GM21381 (cell line): ENCODE data around the gene DDIT3.
"Not testable (repeated sequence)": the region's sequence is repeated elsewhere in the genome, so short reads cannot be mapped to it uniquely, and the experiment has no call there.

Source experiments
- ATAC-seq: cut with Tn5 transposase; IDR thresholded peaks from one replicate; pipeline ENCODE4 v1.9.1; 2021; ENCODE audit warnings: mild to moderate bottlenecking, moderate library complexity; ENCODE audit not compliant: unreplicated experiment

Gene DDIT3

DNA sequence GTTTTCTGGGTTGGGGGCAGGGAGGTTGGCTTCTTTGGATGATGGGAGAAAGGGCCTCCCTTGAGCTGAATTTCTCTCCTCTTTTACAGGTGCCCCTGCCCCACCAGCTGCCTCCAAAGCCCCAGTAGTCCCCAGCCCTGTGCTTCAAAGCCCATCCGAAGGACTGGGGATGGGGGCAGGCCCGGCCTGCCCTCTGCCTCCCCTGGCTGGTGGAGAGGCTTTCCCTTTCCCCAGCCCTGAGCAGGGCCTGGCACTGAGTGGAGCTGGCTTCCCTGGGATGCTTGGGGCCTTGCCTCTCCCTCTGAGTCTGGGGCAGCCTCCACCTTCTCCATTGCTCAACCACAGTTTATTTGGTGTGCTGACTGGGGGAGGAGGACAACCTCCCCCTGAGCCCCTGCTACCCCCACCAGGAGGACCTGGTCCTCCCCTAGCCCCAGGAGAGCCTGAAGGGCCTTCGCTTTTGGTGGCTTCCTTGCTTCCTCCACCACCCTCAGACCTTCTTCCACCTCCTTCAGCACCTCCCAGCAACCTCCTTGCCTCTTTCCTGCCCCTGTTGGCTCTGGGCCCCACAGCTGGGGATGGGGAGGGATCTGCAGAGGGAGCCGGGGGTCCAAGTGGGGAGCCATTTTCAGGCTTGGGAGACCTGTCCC is 6.3 kb upstream of the DDIT3 start:
- ATAC-seq: no peak

DNA sequence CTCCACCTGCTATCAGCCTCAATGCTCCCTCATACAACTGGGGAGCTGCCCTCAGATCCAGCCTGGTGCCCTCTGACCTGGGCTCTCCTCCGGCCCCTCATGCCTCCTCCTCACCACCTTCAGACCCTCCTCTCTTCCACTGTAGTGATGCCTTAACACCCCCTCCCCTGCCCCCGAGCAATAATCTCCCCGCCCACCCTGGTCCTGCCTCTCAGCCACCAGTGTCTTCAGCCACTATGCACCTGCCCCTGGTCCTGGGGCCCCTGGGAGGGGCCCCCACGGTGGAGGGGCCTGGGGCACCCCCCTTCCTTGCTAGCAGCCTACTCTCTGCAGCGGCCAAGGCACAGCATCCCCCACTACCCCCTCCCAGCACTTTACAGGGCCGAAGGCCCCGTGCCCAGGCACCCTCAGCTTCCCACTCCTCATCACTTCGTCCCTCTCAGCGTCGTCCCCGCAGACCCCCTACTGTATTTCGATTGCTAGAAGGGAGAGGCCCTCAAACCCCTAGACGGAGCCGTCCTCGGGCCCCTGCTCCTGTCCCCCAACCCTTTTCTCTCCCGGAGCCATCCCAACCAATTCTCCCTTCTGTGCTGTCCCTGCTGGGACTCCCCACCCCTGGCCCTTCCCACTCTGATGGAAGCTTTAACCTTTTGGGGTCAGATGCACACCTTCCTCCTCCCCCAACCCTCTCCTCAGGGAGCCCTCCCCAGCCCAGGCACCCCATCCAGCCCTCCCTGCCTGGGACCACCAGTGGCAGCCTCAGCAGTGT is 5.5 kb upstream of the DDIT3 start:
- ATAC-seq: no peak

DNA sequence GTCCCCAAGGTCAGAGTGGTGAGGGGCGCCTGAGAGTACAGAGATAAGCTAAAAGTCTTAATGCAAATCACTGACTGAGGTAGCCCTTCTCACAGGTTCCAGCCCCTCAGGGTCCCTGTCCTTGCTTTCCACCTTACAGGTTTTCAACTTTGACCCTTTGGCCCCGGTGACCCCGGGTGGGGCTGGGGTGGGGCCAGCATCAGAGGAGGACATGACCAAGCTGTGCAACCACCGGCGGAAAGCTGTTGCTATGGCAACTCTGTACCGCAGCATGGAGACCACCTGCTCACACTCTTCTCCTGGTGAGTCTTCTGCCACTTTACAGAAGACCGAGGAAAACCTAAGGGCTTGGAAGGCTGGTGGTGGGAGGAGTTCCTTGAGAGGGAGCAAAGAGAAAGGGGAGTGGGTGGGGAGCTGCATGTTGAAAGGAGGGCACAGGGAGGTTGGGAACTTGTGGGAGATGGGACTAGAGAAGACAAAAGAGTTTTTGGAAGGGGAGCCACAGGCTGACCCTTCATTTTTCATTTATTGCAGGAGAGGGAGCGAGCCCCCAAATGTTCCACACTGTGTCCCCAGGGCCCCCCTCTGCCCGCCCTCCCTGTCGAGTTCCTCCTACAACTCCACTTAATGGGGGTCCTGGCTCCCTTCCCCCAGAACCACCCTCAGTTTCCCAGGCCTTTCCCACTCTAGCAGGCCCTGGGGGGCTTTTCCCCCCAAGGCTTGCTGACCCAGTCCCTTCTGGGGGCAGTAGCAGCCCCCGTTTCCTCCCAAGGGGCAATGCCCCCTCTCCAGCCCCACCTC is 4.7 kb upstream of the DDIT3 start:
- no peak for ATAC-seq

DNA sequence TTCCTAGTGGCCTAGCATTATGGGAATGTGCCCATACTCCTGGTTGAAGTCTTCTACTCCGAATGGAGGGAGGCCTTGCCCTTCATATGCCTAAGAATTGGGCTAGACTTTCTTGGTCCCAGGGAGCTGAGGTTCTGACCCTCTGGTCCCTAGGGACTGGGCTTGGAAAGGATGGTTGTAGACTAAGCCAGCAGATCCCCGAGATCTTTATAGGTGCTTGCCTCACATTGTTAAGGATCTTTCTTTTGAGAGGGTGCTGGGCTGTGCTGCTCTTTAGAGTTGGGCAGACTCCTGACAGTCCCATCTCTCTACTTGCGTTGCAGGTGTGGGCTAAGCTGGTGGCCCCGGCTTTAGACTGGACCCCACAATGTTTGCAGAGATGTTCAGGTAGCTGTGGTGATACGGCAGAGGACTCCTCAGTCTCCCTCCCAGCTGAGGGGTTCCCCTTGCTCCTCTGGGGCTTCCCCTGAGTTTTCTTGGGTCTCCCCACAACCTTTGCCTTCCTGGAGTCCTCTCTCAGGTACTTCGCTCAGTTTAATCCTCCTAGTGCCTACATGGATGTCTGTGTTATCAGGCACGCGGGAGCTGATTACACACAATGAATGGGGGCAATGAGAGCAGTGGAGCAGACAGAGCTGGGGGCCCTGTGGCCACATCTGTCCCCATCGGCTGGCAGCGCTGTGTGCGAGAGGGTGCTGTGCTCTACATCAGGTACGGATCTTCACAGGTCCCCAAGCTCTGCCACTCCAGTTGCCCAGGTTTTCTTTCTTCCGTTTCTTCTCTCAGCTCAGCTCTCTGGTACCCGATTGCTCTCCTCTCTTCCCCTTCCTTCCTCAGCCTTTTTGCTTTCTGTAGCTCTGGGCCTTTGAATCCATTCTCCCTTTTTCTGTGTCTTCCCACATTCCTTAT is 3.6 kb upstream of the DDIT3 start:
- no peak for ATAC-seq

DNA sequence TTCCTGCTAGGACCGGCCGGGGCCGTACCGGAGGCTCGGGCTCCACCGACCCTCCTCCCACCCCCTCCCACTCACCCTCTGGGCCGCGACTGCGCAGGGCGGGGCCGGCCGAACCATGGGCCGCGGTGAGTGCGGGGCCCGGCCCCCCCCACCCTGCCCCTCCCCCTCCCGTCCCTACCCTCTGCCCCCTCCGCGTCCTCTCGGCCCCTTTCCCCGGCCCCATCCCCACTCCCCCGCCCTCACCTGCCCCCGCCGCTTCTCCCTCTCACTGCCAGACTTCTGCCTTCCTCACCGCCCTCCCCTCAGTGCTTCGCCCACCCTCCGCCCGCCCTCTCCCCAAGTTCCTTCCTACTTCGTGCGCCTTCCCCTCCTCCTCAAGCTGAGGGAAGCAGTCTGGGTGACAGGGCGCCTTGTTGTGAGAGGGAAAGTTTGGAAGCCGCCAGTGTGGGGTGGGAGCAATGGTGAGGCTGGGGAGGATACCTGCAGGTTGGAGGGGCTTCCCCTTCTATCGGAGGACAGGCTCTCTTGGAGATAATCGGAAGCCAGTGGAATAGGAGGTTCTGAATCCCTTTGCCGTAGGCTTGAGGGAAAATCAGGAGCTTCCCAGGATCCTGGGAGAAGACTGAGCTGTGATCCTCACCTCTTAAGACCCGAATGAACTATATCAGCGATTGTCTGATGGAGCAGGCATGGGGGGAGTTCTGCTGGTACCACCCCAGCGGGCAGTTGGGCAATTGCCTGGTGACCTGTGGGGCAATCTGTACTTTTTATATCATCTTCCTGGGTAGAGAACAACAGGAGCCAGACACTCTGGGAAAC is 2.8 kb upstream of the DDIT3 start:
- ATAC-seq: no peak

DNA sequence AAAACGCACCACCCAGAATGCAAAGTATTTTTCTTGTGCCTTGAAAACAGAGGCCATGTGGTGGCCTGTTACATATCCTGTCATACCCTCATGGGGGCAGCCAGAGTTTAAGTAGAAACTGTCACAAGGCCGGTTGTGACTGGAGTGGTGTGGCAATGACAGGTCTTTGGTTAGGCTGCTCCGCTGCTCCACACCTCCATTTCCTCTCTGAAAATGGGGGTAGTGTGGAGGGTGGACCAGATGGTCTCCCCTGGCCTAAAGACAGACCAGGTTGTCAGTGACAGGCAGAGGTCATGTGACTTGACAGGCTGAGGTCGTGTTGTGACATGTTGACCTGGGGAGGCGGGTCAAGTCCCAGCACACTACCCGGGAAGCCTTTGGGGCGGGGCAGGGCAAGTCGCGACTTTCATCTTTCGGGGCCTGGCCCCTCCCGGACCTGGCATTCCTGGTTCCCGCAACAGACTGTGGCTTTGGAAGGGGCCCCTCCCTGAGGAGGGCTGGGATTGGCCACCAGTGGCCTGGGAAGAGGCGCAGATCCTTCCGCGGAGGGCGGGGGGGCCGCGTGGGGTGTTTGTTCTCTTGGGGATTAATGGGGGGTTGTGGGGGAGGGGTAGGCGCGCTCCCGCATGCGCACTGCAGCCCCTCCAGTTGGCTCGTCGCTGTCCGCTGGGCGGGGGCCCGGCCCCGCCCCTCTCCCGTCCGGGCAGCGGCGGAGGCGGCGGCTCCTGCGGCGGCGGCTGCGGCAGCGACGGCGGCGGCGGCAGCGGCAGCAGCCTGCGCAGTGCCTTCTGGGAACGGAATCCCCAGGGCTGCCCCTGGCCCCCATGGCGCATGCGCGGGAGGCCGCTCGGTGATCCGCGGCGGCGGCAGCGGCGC is 1.9 kb upstream of the DDIT3 start, which contains the start of gene MBD6:
Gene MBD6, plus strand, starts transcription at position 814 of the 876 bp plus-strand sequence. CDS start 1,480 bp downstream, outside the sequence.
- ATAC-seq: peak; percentile 37

DNA sequence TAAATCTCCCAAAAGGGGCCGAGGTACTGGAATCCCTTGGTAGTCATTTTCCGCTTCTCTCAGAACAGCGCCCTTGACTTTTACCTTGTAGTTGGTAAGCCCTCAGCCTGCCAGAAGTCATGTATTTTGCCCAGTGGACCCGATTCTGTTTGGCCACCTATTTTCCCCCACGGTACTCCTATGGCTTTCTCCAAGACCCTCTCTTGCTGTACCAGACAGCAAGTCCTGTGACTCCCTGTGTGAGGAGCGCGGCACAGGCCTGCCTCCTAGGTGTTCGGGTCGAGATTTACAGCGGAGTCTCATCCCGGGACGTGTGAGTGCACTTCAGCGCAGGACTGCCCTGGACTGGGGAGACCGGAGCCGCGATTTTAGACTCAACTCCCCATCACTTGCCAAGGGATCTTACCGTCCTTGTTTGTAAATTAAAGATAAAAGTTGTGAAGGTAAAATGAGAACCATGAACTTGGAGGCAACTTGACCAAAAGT is 1.3 kb upstream of the DDIT3 start:
- no peak for ATAC-seq

DNA sequence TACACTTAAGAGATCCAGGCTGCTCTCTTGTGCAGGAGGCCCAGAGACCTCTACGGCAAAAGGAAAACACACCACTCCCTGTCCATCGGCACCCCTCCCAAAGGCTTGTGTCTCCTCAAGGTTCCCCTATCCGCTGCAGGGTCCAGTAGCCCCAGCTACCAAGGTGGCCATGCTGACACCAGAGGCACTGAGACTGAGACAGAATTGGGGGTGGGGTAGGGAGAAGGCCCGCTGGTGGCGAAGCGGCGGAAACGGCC is 590 bp downstream of the DDIT3 start:
- ATAC-seq: peak; percentile 1

DNA sequence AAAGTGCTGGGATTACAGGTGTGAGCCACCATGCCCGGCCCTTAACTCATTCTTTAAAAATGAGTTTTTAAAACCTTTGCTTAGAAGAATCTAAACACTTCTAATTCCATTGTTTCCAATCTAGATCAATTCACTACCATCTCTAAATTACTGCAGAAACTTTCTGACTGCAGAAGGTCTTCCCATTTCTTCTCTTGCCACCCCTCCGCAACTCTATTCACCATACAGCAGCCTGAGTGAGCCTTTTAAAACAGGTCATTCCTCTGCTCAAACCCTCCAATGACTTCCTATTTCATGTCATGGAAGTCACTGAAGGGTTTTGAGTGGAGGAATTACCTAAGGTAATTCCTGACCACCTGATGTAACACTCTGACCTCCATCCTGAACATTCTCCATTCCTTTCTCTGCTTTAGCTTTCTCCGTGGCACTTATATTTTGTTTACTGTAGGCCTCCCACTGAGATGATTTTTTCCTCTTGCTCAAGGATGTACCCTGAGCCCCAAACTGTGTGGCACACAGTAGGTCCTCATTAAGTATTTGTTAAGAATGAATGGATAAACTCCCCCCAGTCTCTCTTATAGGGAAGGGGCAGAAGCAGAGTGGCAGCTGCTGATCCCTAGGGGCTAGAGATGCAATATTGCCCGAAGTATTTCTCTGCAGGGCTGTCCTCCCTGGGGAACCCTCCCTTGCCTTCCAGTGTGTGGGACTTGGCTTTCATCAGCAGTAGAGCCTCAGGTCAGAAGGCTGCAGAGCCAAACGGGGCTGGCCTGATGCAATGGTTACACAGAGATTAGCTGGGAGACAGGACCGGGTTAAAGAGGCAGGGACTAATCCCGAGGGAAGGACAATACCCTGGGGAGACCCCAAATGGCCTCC is 1.2 kb downstream of the DDIT3 start:
- no peak for ATAC-seq

DNA sequence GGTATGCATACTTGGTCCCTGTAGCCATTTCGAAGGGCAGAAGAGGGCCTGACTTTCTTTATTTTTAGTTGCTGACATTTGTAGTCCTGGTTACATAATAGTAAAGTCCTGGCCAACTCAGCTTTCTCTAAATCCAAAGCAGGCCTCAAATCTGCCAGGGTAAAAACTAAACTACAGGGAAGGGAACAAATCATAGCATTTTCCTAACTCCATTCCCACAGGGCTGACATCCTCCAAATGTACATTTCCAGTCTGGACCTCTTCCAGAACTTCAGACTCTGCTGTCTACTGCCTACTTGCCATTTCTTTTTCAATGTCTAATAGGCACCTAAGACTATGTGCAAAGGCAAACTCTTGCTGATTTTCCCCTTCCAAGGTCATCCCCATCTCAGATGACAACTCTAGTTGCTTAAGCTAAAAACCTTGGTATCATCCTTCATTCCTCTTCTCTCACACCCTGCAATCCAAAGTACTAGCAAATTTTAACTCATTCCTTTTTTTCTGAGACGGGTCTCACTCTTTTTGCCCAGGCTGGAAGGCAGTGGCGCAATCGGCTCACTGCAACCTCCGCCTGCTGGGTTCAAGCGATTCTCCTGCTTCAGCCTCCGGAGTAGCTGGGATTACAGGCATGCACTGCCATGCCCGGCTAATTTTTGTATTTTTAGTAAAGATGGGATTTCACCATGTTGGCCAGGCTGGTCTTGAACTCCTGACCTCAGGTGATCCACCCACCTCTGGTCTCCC is 2.0 kb downstream of the DDIT3 start:
- no peak for ATAC-seq

DNA sequence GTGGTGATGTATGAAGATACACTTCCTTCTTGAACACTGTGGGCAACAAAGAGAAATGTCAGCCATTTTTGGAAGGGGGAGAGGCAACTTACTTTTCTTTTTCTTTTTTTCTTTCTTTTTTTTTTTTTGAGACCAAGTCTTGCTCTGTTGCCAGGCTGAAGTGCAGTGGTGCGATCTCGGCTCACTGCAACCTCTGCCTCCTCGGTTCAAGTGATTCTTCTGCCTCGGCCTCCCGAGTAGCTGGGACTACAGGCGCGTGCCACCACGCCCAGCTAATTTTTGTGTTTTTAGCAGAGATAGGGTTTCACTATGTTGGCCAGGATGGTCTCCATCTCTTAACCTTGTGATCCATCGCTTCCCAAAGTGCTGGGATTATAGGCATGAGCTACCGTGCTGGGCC is 2.6 kb downstream of the DDIT3 start:
- not testable (repeated sequence) for ATAC-seq

DNA sequence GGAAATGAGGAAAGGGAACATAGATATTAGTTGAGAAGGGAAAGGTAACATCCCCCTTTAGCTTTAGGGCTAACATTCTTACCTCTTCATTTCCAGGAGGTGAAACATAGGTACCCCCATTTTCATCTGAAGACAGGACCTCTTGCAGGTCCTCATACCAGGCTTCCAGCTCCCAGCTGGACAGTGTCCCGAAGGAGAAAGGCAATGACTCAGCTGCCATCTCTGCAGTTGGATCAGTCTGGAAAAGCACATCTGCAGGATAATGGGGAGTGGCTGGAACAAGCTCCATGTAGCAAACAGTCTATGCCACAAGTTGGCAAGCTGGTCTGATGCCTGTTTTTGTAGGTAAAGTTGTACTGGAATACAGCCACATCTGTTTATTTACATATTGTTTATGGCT is 3.1 kb downstream of the DDIT3 start:
- ATAC-seq: no peak

DNA sequence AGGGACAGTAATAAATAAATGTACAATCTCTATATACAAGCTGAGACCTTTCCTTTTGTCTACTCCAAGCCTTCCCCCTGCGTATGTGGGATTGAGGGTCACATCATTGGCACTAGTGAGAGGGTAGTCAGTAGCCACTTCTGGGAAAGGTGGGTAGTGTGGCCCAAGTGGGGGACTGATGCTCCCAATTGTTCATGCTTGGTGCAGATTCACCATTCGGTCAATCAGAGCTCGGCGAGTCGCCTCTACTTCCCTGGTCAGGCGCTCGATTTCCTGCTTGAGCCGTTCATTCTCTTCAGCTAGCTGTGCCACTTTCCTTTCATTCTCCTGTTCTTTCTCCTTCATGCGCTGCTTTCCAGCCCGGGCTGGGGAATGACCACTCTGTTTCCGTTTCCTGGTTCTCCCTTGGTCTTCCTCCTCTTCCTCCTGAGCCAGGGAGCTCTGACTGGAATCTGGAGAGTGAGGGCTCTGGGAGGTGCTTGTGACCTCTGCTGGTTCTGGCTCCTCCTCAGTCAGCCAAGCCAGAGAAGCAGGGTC is 3.6 kb downstream of the DDIT3 start:
- no peak for ATAC-seq

DNA sequence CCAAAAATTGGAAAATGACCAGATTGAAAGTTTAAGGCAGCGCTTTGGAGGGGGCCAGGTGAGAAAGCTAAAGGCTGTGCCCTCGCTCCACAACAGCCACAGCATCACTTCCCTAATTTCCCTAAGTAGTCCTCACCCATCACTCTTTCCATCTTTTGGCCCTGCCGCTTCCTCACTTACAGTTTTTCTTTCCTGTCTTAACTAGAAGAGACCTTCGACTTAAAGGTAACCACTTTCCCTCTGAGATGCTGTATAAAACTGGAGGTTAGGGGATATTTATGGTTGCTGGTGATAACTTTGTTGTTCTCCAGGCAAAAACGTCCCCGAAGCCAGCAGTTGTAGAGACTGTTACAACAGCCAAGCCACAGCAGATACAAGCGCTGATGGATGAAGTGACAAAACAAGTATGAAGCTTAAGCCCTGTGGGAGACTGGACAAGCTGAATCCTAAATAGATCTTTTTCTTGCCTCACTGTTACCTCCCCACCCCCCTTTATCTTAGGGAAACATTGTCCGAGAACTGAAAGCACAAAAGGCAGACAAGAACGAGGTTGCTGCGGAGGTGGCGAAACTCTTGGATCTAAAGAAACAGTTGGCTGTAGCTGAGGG is 4.3 kb downstream of the DDIT3 start:
- no peak for ATAC-seq

DNA sequence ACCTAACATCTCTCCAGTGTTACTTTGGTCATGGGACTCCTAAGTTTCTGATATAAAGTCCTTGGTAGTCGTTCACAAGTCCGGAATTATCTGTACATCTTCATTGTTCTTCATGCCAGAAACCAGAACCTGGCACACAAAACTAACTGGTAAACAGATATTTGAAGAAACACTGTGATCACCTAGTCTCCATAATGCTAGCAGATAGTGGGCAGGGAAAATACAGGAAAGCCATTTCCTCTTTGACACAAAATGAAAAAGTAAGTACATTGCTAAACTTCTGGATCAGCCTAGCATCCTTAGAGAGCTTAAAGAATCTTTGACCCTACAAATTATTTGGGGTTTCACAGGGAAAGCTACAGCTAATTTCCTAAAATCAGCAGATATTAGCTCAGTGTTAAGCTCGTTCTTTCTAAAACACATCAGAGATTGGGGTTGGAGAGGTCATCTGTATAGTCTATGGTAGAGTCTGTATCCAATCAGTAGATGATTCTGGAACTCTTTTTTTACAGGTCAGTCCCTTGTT is 4.8 kb downstream of the DDIT3 start:
- no peak for ATAC-seq

DNA sequence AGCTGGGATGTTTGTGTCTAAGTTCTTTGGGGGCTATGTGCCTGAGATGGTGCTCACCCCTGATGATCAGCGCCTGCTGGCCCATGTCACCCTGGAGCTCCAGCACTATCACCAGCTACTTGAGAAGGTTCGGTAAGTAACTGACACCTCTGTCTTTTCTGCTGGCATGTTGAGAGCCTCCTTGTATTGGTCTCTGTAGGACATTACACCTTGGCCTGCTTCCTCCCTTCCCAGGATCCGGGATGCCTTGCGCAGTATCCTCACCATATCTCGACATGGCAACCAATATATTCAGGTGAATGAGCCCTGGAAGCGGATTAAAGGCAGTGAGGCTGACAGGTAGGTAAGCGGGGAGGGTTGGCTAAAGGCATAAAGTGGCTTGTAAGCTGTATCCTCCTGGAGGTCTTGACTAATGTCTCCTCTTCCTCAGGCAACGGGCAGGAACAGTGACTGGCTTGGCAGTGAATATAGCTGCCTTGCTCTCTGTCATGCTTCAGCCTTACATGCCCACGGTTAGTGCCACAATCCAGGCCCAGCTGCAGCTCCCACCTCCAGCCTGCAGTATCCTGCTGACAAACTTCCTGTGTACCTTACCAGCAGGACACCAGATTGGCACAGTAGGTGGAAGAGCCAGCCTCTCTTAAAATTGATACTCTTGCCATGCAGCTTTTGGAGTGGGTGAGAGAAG is 5.5 kb downstream of the DDIT3 start:
- no peak for ATAC-seq
